ENCODE results near the gene PCBP3.

- TF ChIP-seq CTCF (IDR thresholded peaks at IDR 0.05; ENCODE audit: borderline replicate concordance, extremely low read depth, low read length, poor library complexity, severe bottlenecking), result no peak
- TF ChIP-seq EZH2 (IDR thresholded peaks at IDR 0.05; ENCODE audit: borderline replicate concordance, low read depth, low read length, severe bottlenecking), result no peak
Measured at GRCh38 chr21:45976701-45977311, 333.3 kb downstream of the PCBP3 start.
